ENCODE data around the gene MSI1.
"Not testable (repeated sequence)": the region's sequence is repeated elsewhere in the genome, so short reads cannot be mapped to it uniquely, and the experiment has no call there.

The MSI1 gene

DNA sequence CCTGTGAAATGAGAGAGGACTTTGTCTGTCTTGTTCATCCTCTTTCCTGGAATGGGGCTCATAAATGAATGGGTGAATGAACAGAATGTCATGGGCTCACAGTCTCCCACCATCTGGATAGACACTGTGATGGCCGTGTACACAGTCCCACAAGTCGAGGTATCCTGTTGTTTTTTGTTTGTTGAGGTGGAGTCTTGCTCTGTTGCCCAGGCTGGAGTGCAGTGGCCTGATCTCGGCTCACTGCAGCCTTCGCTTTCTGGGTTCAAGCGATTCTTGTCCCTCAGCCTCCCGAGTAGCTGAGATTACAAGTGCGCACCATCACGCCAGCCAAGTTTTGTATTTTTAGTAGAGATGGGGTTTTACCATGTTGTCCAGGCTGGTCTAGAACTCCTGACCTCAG is 25.3 kb downstream of the MSI1 start:
- no peak for TF ChIP-seq Cebpa-rat (IDR thresholded peaks at IDR 0.05)
- Histone ChIP-seq H3K9me3 (peaks cover 7% of the 10 kb centered on the region), H4K20me1 (no peaks in the 10 kb centered on the region), H3K4me1 (peaks cover 10% of the 10 kb centered on the region), H3K27me3 (no peaks in the 10 kb centered on the region), H3K9ac (no peak overlapping the region), H3K4me3 (no peak overlapping the region), H3K4me2 (no peak overlapping the region), H3K36me3 (no peaks in the 10 kb centered on the region), H3K27ac (no peak overlapping the region)

DNA sequence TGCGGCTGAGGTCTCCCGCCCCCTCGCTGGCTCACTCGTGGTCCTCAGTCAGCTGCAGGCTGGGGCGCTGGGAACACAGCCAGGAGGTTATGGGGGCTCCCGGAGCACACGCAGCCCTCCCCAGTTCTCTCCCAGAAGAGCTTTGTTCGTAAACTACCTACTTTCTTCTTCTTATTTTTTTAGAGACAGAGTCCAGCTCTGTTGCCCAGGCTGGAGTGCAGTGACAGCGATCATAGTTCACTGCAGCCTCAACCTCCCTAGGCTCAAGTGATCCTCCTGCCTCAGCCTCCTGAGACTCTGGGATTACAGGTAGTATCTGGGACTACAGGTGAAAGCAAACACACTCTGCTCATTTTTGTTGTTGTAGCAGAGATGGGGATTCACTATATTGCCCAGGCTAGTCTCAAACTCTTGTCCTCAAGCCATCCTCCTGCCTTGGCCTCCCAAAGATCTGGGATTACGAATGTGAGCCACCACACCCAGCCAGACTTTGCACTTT is 25.9 kb downstream of the MSI1 start:
- no peak overlapping the region for H3K4me3 ChIP-seq
- TF ChIP-seq Cebpa-rat (IDR thresholded peaks at IDR 0.05) = no peak
- H4K20me1 ChIP-seq = no peaks in the 10 kb centered on the region
- H3K9ac ChIP-seq = no peak overlapping the region
- peaks cover 13% of the 10 kb centered on the region for H3K9me3 ChIP-seq
- no peaks in the 10 kb centered on the region for H3K36me3 ChIP-seq
- H3K4me1 ChIP-seq = peaks cover 10% of the 10 kb centered on the region
- H3K27ac ChIP-seq = no peak overlapping the region
- H3K4me2 ChIP-seq = no peak overlapping the region
- H3K27me3 ChIP-seq = no peaks in the 10 kb centered on the region

DNA sequence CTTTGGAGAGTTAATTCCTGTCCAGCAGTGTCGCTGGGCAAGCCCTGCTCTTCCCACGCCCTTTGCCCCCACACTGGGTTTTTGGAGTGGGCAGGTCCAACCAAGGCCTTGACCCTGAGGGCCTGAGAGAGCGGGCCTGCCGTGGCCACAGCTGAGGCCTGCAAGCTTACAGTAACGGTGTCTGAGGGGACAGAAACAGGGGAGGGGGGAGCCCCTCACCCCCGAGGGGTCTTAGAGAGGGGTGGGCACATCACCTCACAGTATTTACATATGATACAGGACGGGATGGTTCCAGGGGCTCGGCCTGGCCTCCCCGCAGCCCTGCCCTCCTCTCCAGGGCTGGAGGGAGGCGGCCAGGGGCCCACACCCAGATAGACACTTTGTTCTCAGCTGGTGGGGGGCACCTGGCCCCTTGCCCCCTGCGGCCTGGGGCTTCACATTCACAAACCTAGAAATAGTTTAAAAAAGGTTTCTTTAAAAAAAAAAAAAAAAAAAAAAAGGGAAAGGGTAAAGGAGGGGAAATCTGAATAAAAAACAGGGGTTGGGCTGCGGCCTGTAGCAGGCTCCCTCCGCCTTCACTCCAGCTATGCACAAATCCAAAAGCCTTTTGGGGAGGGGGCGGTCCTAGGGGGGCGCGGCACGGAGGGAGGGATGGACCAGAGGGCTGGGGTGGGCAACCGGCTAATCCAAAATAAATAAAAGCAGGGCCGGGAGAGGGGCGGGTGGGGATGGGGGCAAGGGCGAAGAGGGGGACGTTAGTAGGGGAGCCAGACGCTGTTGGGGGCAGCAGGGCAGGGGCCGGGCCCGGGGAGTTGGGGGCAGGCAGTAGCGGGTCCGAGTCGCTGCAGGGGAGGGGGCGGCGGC is 26.6 kb downstream of the MSI1 start:
- Histone ChIP-seq H3K27me3 (no peaks in the 10 kb centered on the region), H4K20me1 (no peaks in the 10 kb centered on the region), H3K9ac (no peak overlapping the region), H3K4me3 (no peak overlapping the region), H3K27ac (no peak overlapping the region), H3K4me2 (no peak overlapping the region), H3K36me3 (no peaks in the 10 kb centered on the region), H3K4me1 (peaks cover 10% of the 10 kb centered on the region), H3K9me3 (peaks cover 20% of the 10 kb centered on the region)
- TF ChIP-seq Cebpa-rat (IDR thresholded peaks at IDR 0.05) = no peak

GRCh38 chr12:120339256-120339655 is 29.7 kb downstream of the MSI1 start:
- Histone ChIP-seq H3K27me3 (no peaks in the 10 kb centered on the region), H3K27ac (no peak overlapping the region), H3K4me1 (no peaks in the 10 kb centered on the region), H3K9ac (no peak overlapping the region), H4K20me1 (no peaks in the 10 kb centered on the region), H3K4me3 (no peak overlapping the region), H3K4me2 (no peak overlapping the region), H3K36me3 (no peaks in the 10 kb centered on the region), H3K9me3 (peaks cover 45% of the 10 kb centered on the region)
- TF ChIP-seq Cebpa-rat (IDR thresholded peaks at IDR 0.05) = no peak

- no peak overlapping the region for H3K9ac ChIP-seq
- H3K27me3 ChIP-seq = no peaks in the 10 kb centered on the region
- H3K36me3 ChIP-seq = no peaks in the 10 kb centered on the region
- TF ChIP-seq Cebpa-rat (IDR thresholded peaks at IDR 0.05) = no peak
- H3K4me1 ChIP-seq = no peaks in the 10 kb centered on the region
- H3K4me2 ChIP-seq = no peak overlapping the region
- H3K27ac ChIP-seq = no peak overlapping the region
- H3K4me3 ChIP-seq = no peak overlapping the region
- no peaks in the 10 kb centered on the region for H4K20me1 ChIP-seq
- H3K9me3 ChIP-seq = peaks cover 45% of the 10 kb centered on the region
These were observed 31.2 kb downstream of the MSI1 start for GRCh38 chr12:120337730-120338129.

DNA sequence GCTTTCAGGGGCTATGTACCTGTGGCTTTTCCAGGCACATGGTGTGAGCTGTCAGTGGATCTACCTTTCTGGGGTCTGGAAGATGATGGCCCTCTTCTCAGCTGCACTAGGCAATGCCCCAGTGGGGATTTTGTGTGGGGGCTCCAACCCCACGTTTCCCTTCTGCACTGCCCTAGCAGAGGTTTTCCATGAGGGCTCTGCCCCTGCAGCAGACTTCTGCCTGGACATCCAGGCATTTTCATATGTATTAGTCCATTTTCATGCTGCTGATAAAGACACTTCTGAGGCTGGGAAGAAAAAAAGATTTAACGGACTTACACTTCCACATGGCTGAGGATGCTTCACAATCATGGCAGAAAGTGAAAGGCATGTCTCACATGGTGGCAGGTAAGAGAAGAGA is 32.6 kb downstream of the MSI1 start:
- H3K4me2 ChIP-seq, H3K9ac ChIP-seq, H3K36me3 ChIP-seq, H4K20me1 ChIP-seq, H3K4me1 ChIP-seq, H3K27me3 ChIP-seq, H3K27ac ChIP-seq: not testable (repeated sequence)
- Histone ChIP-seq H3K4me3 (peak overlapping the region; percentile 14; the same call in 1 of the 2 replicates), H3K9me3 (peaks cover 45% of the 10 kb centered on the region)

DNA sequence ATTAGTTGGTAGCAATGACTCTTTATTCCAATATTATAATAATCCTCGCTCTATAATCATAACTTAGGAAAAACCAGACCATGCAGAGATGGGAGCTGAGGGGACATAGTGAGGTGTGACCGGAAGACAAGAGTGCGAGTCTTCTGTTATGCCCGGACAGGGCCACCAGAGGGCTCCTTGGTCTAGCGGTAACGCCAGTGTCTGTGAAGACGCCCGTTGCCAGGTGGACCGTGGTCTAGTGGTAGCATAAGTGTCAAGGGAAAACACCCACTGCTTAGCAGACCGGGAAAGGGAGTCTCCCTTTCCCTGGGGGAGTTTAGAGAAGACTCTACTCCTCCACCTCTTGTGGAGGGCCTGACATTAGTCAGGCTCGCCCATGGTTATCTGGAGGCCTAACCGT is 33.5 kb downstream of the MSI1 start:
- not testable (repeated sequence) for H3K4me3 ChIP-seq, H3K4me1 ChIP-seq, H3K27ac ChIP-seq, H3K9ac ChIP-seq, H3K36me3 ChIP-seq, H3K4me2 ChIP-seq, H3K27me3 ChIP-seq, H4K20me1 ChIP-seq
- H3K9me3 ChIP-seq = peaks cover 45% of the 10 kb centered on the region

GRCh38 chr12:120332523-120332922 is 36.4 kb downstream of the MSI1 start:
- H3K4me2 ChIP-seq = no peak overlapping the region
- no peak overlapping the region for H3K9ac ChIP-seq
- H3K36me3 ChIP-seq = no peaks in the 10 kb centered on the region
- no peaks in the 10 kb centered on the region for H3K4me1 ChIP-seq
- no peak overlapping the region for H3K27ac ChIP-seq
- no peak overlapping the region for H3K4me3 ChIP-seq
- no peaks in the 10 kb centered on the region for H4K20me1 ChIP-seq
- H3K9me3 ChIP-seq = peaks cover 27% of the 10 kb centered on the region
- TF ChIP-seq Cebpa-rat (IDR thresholded peaks at IDR 0.05) = no peak
- H3K27me3 ChIP-seq = no peaks in the 10 kb centered on the region

GRCh38 chr12:120332041-120332440 is 36.9 kb downstream of the MSI1 start:
- no peak overlapping the region for H3K27ac ChIP-seq
- H3K4me3 ChIP-seq = no peak overlapping the region
- H4K20me1 ChIP-seq = no peaks in the 10 kb centered on the region
- peaks cover 22% of the 10 kb centered on the region for H3K9me3 ChIP-seq
- no peak overlapping the region for H3K9ac ChIP-seq
- no peaks in the 10 kb centered on the region for H3K36me3 ChIP-seq
- no peaks in the 10 kb centered on the region for H3K27me3 ChIP-seq
- no peak for TF ChIP-seq Cebpa-rat (IDR thresholded peaks at IDR 0.05)
- no peak overlapping the region for H3K4me2 ChIP-seq
- no peaks in the 10 kb centered on the region for H3K4me1 ChIP-seq

- Histone ChIP-seq H3K4me3 (no peak overlapping the region), H3K4me2 (no peak overlapping the region), H4K20me1 (no peaks in the 10 kb centered on the region), H3K27me3 (no peaks in the 10 kb centered on the region), H3K9me3 (peaks cover 16% of the 10 kb centered on the region), H3K36me3 (no peaks in the 10 kb centered on the region), H3K27ac (no peak overlapping the region), H3K4me1 (no peaks in the 10 kb centered on the region), H3K9ac (no peak overlapping the region)
- TF ChIP-seq Cebpa-rat (IDR thresholded peaks at IDR 0.05) = no peak
These were observed 37.6 kb downstream of the MSI1 start for GRCh38 chr12:120331390-120331789.
